ENCODE results near the gene ACVR1. TPM values are rescaled to one million over a fixed set of nuclear protein-coding genes. Genes with fewer than 3 reads are reported as not detected.

Gene ACVR1
- polyA plus RNA-seq, 1 of the 3 experiments (the other 2 are of a cell fraction) = 22.4 TPM

DNA sequence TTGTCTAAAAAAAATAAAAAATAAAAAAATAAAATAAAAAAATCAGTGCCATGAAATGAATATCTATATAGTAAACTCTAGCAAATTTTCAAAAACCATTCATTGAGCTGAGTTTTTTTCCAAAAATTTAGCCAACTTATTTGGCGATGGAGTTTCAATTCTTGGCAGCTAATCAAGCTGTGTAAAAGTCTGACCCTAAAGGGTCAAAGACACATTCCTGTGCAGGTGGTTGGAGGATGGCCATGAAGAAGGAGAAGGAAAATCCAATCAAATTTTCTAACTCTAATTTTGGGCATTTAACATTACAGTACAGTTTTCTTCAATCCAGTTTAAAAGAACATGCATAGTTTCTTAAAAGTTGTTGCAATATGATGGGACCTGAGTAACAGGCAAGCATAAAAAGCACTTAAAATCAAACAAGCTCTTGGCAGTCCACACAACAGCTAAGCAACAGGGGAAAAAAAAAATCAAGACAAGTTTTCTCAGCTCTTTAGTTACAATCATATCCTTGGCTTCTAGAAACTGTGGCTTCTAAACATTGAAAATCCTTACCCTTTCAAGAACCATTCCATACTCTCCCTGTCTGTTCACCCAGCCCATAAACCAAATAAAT is 54.5 kb downstream of the ACVR1 start:
- TF ChIP-seq YY1 (IDR thresholded peaks at IDR 0.05; ENCODE audit: low read depth) = no peak
- no peak for TF ChIP-seq NFIC (IDR thresholded peaks at IDR 0.05; ENCODE audit: borderline replicate concordance)
- TF ChIP-seq, protein P1, sequence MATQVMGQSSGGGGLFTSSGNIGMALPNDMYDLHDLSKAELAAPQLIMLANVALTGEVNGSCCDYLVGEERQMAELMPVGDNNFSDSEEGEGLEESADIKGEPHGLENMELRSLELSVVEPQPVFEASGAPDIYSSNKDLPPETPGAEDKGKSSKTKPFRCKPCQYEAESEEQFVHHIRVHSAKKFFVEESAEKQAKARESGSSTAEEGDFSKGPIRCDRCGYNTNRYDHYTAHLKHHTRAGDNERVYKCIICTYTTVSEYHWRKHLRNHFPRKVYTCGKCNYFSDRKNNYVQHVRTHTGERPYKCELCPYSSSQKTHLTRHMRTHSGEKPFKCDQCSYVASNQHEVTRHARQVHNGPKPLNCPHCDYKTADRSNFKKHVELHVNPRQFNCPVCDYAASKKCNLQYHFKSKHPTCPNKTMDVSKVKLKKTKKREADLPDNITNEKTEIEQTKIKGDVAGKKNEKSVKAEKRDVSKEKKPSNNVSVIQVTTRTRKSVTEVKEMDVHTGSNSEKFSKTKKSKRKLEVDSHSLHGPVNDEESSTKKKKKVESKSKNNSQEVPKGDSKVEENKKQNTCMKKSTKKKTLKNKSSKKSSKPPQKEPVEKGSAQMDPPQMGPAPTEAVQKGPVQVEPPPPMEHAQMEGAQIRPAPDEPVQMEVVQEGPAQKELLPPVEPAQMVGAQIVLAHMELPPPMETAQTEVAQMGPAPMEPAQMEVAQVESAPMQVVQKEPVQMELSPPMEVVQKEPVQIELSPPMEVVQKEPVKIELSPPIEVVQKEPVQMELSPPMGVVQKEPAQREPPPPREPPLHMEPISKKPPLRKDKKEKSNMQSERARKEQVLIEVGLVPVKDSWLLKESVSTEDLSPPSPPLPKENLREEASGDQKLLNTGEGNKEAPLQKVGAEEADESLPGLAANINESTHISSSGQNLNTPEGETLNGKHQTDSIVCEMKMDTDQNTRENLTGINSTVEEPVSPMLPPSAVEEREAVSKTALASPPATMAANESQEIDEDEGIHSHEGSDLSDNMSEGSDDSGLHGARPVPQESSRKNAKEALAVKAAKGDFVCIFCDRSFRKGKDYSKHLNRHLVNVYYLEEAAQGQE (IDR thresholded peaks at IDR 0.05; ENCODE audit: low read depth, low read length) = no peak
- ChIA-PET POLR2A (no interaction called here), CTCF (interaction anchor here (1.0 to 1.3 kb wide), 2 partner anchors 44 to 55 kb away, joined by 3 read pairs; no protein-coding TSS in a partner anchor)
- no peak for DNase-seq
- 100% methylated on average over 1 of the region's 1 CpG for WGBS (ENCODE audit: low lambda C conversion rate)
- Histone ChIP-seq H4K20me1 (ENCODE audit: insufficient read depth) (peaks cover 5% of the 10 kb centered on the region; the same call in 1 of the 2 replicates), H3K27ac (ENCODE audit: low read depth in 2 of 2, low read length in 1 of 2) (no peak overlapping the region), H3K9me3 (no peaks in the 10 kb centered on the region), H2AFZ (ENCODE audit: low read depth) (no peak overlapping the region), H3F3A (replicated peaks; ENCODE audit: insufficient read depth) (no peaks in the 10 kb centered on the region), H3K9ac (no peak overlapping the region), H3K79me2 (ENCODE audit: insufficient read depth) (peaks cover 17% of the 10 kb centered on the region; the same call in 1 of the 2 replicates), H3K4me3 (ENCODE audit: low read depth in 2 of 2, low read length in 1 of 2) (no peak overlapping the region), H3K27me3 (ENCODE audit: insufficient read depth) (no peaks in the 10 kb centered on the region), H3K4me2 (no peak overlapping the region), H3K9me2 (no peaks in the 10 kb centered on the region), H3K4me1 (ENCODE audit: control insufficient read depth in 1 of 2, insufficient read depth in 2 of 2, low read depth in 1 of 2, low read length in 1 of 2) (peaks cover 0 to 10% of the 10 kb centered on the region in 2 experiments; a peak in 1 of 4 replicates), H3K36me3 (replicated peaks in 1 of 2; ENCODE audit: control insufficient read depth in 1 of 2, insufficient read depth in 2 of 2, low read length in 1 of 2) (peaks cover 14 to 22% of the 10 kb centered on the region in 2 experiments)

DNA sequence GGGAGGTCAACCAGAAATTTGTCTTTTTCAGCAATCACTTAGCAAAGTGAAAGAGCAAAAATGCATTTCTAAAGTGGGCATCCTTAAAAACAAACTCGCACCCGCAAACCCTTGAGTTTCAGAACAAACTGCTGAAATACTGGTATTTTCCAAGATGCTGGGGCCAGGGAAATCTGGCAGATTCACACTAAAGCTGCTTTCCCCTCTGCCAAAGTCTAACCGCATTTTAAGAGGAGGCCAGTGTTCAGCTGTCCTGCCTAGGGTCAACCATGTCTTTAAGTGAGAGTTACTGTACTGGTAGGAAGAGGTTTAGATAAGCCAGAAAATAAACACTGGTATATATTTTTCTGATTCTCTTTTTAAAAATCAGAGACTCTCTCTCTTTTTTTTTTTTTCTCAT is 55.9 kb downstream of the ACVR1 start:
- Histone ChIP-seq H3K4me3 (ENCODE audit: low read depth in 2 of 2, low read length in 1 of 2) (no peak overlapping the region), H3K27me3 (ENCODE audit: insufficient read depth) (no peaks in the 10 kb centered on the region), H3K36me3 (replicated peaks in 1 of 2; ENCODE audit: control insufficient read depth in 1 of 2, insufficient read depth in 2 of 2, low read length in 1 of 2) (peaks cover 17 to 19% of the 10 kb centered on the region in 2 experiments), H3F3A (replicated peaks; ENCODE audit: insufficient read depth) (no peaks in the 10 kb centered on the region), H3K9ac (no peak overlapping the region), H3K9me3 (no peaks in the 10 kb centered on the region), H3K4me2 (no peak overlapping the region), H2AFZ (ENCODE audit: low read depth) (no peak overlapping the region), H3K9me2 (no peaks in the 10 kb centered on the region), H3K27ac (ENCODE audit: low read depth in 2 of 2, low read length in 1 of 2) (no peak overlapping the region), H3K79me2 (ENCODE audit: insufficient read depth) (peaks cover 17% of the 10 kb centered on the region; the same call in 1 of the 2 replicates), H3K4me1 (ENCODE audit: control insufficient read depth in 1 of 2, insufficient read depth in 2 of 2, low read depth in 1 of 2, low read length in 1 of 2) (peaks cover 0 to under 1% of the 10 kb centered on the region in 2 experiments; a peak in 1 of 4 replicates), H4K20me1 (ENCODE audit: insufficient read depth) (peaks cover 5% of the 10 kb centered on the region; the same call in 1 of the 2 replicates)
- no peak for DNase-seq
- ChIA-PET CTCF (no interaction called here), POLR2A (no interaction called here)
- WGBS (ENCODE audit: low lambda C conversion rate) = 98% methylated on average over 3 of the region's 3 CpGs
- no peak for TF ChIP-seq RFX5 (IDR thresholded peaks at IDR 0.05; ENCODE audit: low read length)
- no peak for TF ChIP-seq SMC3 (IDR thresholded peaks at IDR 0.05; ENCODE audit: low read depth, low read length)
- no peak for TF ChIP-seq NFIC (IDR thresholded peaks at IDR 0.05; ENCODE audit: borderline replicate concordance)
- TF ChIP-seq SIN3A (IDR thresholded peaks at IDR 0.05; ENCODE audit: borderline replicate concordance, low read depth, low read length) = no peak
- no peak for TF ChIP-seq FOXJ3 (CRISPR knock-in tag; IDR thresholded peaks at IDR 0.05)

All from SK-N-SH (cell line).